Thyroid gland (tissue), 4 donors: ENCODE results near the gene CSAD. TPM values are rescaled to one million over a fixed set of nuclear protein-coding genes. Genes with fewer than 3 reads are reported as not detected.

Experiments
- DNase-seq, 2 donors: peaks; one replicate each; pipeline ENCODE4 v3.0.0-alpha.2; 2019
- H3K27ac ChIP-seq, 3 donors: fragments of 200-600 bp; sonication (generic); 1 replicate in 2 of 3; 2 replicates in 1 of 3; pipeline ENCODE4 v1.5.1; 2016 to 2019; ENCODE audit warnings: mild to moderate bottlenecking in 1 of 3, moderate library complexity in 1 of 3
- H3K27me3 ChIP-seq: fragments of 200-600 bp; sonication (generic); one replicate; pipeline ENCODE4 v1.5.1; 2019
- H3K36me3 ChIP-seq, 2 donors: fragments of 200-600 bp; sonication (generic); one replicate each; pipeline ENCODE4 v1.5.1; 2016 to 2019
- H3K4me1 ChIP-seq, 2 donors: fragments of 200-600 bp; sonication (generic); one replicate each; pipeline ENCODE4 v1.5.1; 2017 to 2019
- H3K4me3 ChIP-seq, 3 donors: fragments of 200-600 bp; sonication (generic); replicated peaks in 1 of 3; 1 replicate in 2 of 3; 2 replicates in 1 of 3; pipeline ENCODE4 v1.5.1; 2016; ENCODE audit warnings: mild to moderate bottlenecking in 1 of 3
- H3K9me3 ChIP-seq: fragments of 200-600 bp; sonication (generic); one replicate; pipeline ENCODE4 v1.5.1; 2017
- CTCF ChIP-seq, 6 experiments: fragments of 200-600 bp in 3 of 6; fragments of 450-650 bp in 3 of 6; sonication (generic) in 3 of 6; IDR thresholded peaks; one replicate each; pipeline ENCODE4 v1.5.1; 2016 to 2019; ENCODE audit warnings: antibody characterized with exemption in 6 of 6, mild to moderate bottlenecking in 2 of 6, inconsistent platforms in 1 of 6, moderate library complexity in 1 of 6
- POLR2A ChIP-seq, 2 donors: fragments of 450-650 bp; IDR thresholded peaks; one replicate each; pipeline ENCODE4 v1.6.1; 2017; ENCODE audit warnings: antibody characterized with exemption in 2 of 2, mild to moderate bottlenecking in 2 of 2, moderate library complexity in 1 of 2
- WGBS, 2 donors: methylation state at CpG; one replicate each; pipeline ENCODE4 v1.1.5; 2017; 5-methylcytosine and 5-hydroxymethylcytosine counted together
- intact Hi-C: fragments of 100-400 bp; cut with DNase I; formaldehyde crosslinking; loops from one replicate; pipeline ENCODE4 v1.15.1; 2023
- total RNA-seq, 4 donors: library from RNA; depleted of rRNA; stranded (reverse); fragments of >200 nt; gene quantifications; one replicate each; pipeline ENCODE4 v1.2.3, GENCODE V29; 2016

The CSAD gene
- total RNA-seq, 4 donors from 2014 or later = 20.6 to 39.7 (median 25.2) TPM

GRCh38 chr12:53196486-53196885 lies 15.8 kb upstream of the CSAD start:
- no peak overlapping the region for H3K4me3 ChIP-seq
- H3K27ac ChIP-seq = no peak overlapping the region
- no peaks in the 10 kb centered on the region for H3K27me3 ChIP-seq
- no peaks in the 10 kb centered on the region for H3K36me3 ChIP-seq
- intact Hi-C loops = loop anchor here (5.0 to 10.0 kb wide), 2 partner anchors 34 to 132 kb away; no protein-coding TSS in a partner anchor
- 68 to 71% methylated on average over 13 to 14 of the region's 14 CpGs for WGBS, 2 donors
- DNase-seq = no peak
- peaks cover 7 to 13% of the 10 kb centered on the region in 2 donors for H3K4me1 ChIP-seq
- TF ChIP-seq POLR2A (IDR thresholded peaks at IDR 0.05) (no peak), CTCF (IDR thresholded peaks at IDR 0.05) (no peak)
- H3K9me3 ChIP-seq = no peaks in the 10 kb centered on the region

GRCh38 chr12:53195516-53196420 lies 15.0 kb upstream of the CSAD start:
- DNase-seq = no peak
- TF ChIP-seq CTCF (IDR thresholded peaks at IDR 0.05) (no peak), POLR2A (IDR thresholded peaks at IDR 0.05) (no peak)
- H3K36me3 ChIP-seq = no peaks in the 10 kb centered on the region
- intact Hi-C loops = loop anchor here (5.0 to 10.0 kb wide), 2 partner anchors 33 to 131 kb away; no protein-coding TSS in a partner anchor
- 87 to 90% methylated on average over 10 of the region's 10 CpGs for whole genome bisulfite sequencing, 2 donors
- H3K4me1 ChIP-seq = peaks cover 7 to 13% of the 10 kb centered on the region in 2 donors
- no peak overlapping the region for H3K4me3 ChIP-seq
- H3K9me3 ChIP-seq = no peaks in the 10 kb centered on the region
- no peak overlapping the region for H3K27ac ChIP-seq
- H3K27me3 ChIP-seq = no peaks in the 10 kb centered on the region

GRCh38 chr12:53194973-53195372 lies 14.2 kb upstream of the CSAD start:
- H3K9me3 ChIP-seq = no peaks in the 10 kb centered on the region
- peaks cover 7 to 13% of the 10 kb centered on the region in 2 donors for H3K4me1 ChIP-seq
- WGBS, 2 donors = 90 to 97% methylated on average over 1 of the region's 1 CpG
- DNase-seq = no peak
- no peaks in the 10 kb centered on the region for H3K36me3 ChIP-seq
- no peak overlapping the region for H3K27ac ChIP-seq
- TF ChIP-seq POLR2A (IDR thresholded peaks at IDR 0.05) (no peak), CTCF (IDR thresholded peaks at IDR 0.05) (no peak)
- H3K27me3 ChIP-seq = no peaks in the 10 kb centered on the region
- H3K4me3 ChIP-seq = no peak overlapping the region
- intact Hi-C loops = loop anchor here (5.0 to 10.0 kb wide), 2 partner anchors 33 to 130 kb away; no protein-coding TSS in a partner anchor

- H3K36me3 ChIP-seq = no peaks in the 10 kb centered on the region
- no peak overlapping the region for H3K4me3 ChIP-seq
- peaks cover 7 to 13% of the 10 kb centered on the region in 2 donors for H3K4me1 ChIP-seq
- TF ChIP-seq POLR2A (IDR thresholded peaks at IDR 0.05) (no peak), CTCF (IDR thresholded peaks at IDR 0.05) (no peak)
- intact Hi-C loops = loop anchor here (10.0 kb wide), 1 partner anchor 129 kb away; no protein-coding TSS in a partner anchor
- no peak for DNase-seq
- no peak overlapping the region for H3K27ac ChIP-seq
- no peaks in the 10 kb centered on the region for H3K27me3 ChIP-seq
- 68 to 80% methylated on average over 11 of the region's 11 CpGs for WGBS, 2 donors
- no peaks in the 10 kb centered on the region for H3K9me3 ChIP-seq
Measured at GRCh38 chr12:53193985-53194716, 13.4 kb upstream of the CSAD start.
